H1 (cell line): ENCODE results near the gene CXCL11. TPM values are rescaled to one million over a fixed set of nuclear protein-coding genes. Genes with fewer than 3 reads are reported as not detected.

Source experiments
- CTCF ChIA-PET: fragments of 300-600 bp; sonication (Branson Sonifier 250); formaldehyde crosslinking; loops from one replicate; lab custom pipeline; 2021; ENCODE audit not compliant: partially characterized antibody; lab: Charles Lee
- POLR2A ChIA-PET: fragments of 300-600 bp; sonication (Branson Sonifier 250); formaldehyde crosslinking; loops from one replicate; lab custom pipeline; 2021; ENCODE audit warnings: inconsistent platforms; ENCODE audit not compliant: partially characterized antibody; lab: Charles Lee
- DNase-seq, 2 experiments: peaks; one replicate each; pipeline versions ENCODE4 v3.0.0 to v3.0.0-alpha.2; 2010 to 2022; ENCODE audit warnings: low spot score in 2 of 2, low read depth in 1 of 2, mixed read lengths in 1 of 2
- FAIRE-seq: peaks from 2 replicates; lab custom pipeline; 2011; peaks lifted over from hg19 to GRCh38; lab: Jason Lieb, UNC
- H2AFZ ChIP-seq: 2 replicates; pipeline ENCODE4 v1.8.1; 2012; ENCODE audit warnings: low read length, inconsistent platforms
- H2AK5ac ChIP-seq: 2 replicates; pipeline ENCODE4 v1.6.1; 2013; ENCODE audit warnings: low read depth, low read length
- H2BK120ac ChIP-seq: replicated peaks from 2 replicates; pipeline ENCODE3; 2013; ENCODE audit warnings: low read depth, low read length, inconsistent platforms
- H2BK12ac ChIP-seq: 2 replicates; pipeline ENCODE4 v1.6.1; 2013; ENCODE audit warnings: low read depth, low read length
- H2BK15ac ChIP-seq: 2 replicates; pipeline ENCODE4 v1.6.1; 2013; ENCODE audit warnings: low read length
- H2BK20ac ChIP-seq: 2 replicates; pipeline ENCODE4 v1.6.1; 2013; ENCODE audit warnings: low read length
- H2BK5ac ChIP-seq: 2 replicates; pipeline ENCODE4 v1.6.1; 2013; ENCODE audit warnings: low read depth, low read length
- H3K14ac ChIP-seq: 2 replicates; pipeline ENCODE4 v1.6.1; 2013; ENCODE audit warnings: inconsistent platforms; ENCODE audit not compliant: insufficient read length
- H3K18ac ChIP-seq: 2 replicates; pipeline ENCODE4 v1.6.1; 2013; ENCODE audit warnings: low read length; ENCODE audit errors: extremely low read depth
- H3K23ac ChIP-seq: 2 replicates; pipeline ENCODE4 v1.6.1; 2013; ENCODE audit warnings: inconsistent platforms; ENCODE audit not compliant: insufficient read length
- H3K23me2 ChIP-seq: 2 replicates; pipeline ENCODE4 v1.6.1; 2013; ENCODE audit warnings: low read depth, low read length
- H3K27ac ChIP-seq: 2 replicates; pipeline ENCODE4 v1.6.1; 2011; ENCODE audit warnings: low read depth, low read length, inconsistent platforms
- H3K27me3 ChIP-seq, 4 experiments: replicated peaks in 1 of 4; 1 replicate in 1 of 4; 2 replicates in 3 of 4; pipeline versions ENCODE4 v1.6.1 to v1.8.1; 2011 to 2013; ENCODE audit warnings: low read length in 3 of 4, mild to moderate bottlenecking in 3 of 4, inconsistent platforms in 2 of 4, mixed read lengths in 2 of 4, moderate library complexity in 1 of 4; ENCODE audit not compliant: control insufficient read depth in 3 of 4, insufficient read depth in 3 of 4; ENCODE audit errors: extremely low read depth in 1 of 4
- H3K36me3 ChIP-seq, 4 experiments: 2 replicates each; pipeline versions ENCODE4 v1.6.1 to v1.8.1; 2011 to 2013; ENCODE audit warnings: mild to moderate bottlenecking in 4 of 4, low read length in 3 of 4, moderate library complexity in 2 of 4, control low read depth in 1 of 4, inconsistent platforms in 1 of 4; ENCODE audit not compliant: insufficient read depth in 4 of 4, control insufficient read depth in 2 of 4
- H3K4ac ChIP-seq: replicated peaks from 2 replicates; pipeline ENCODE3; 2013; ENCODE audit warnings: low read length, low read depth, mixed read lengths, inconsistent platforms; ENCODE audit not compliant: insufficient read length
- H3K4me1 ChIP-seq, 4 experiments: replicated peaks in 1 of 4; 1 replicate in 1 of 4; 2 replicates in 3 of 4; pipeline versions ENCODE4 v1.6.1 to v1.8.1; 2011 to 2013; ENCODE audit warnings: low read length in 3 of 4, inconsistent platforms in 2 of 4, mixed read lengths in 1 of 4; ENCODE audit not compliant: insufficient read depth in 4 of 4, control insufficient read depth in 3 of 4
- H3K4me2 ChIP-seq, 2 experiments: 2 replicates each; pipeline versions ENCODE4 v1.6.1 to v1.8.1; 2011 to 2013; ENCODE audit warnings: low read depth in 2 of 2, low read length in 2 of 2, control low read depth in 1 of 2, inconsistent platforms in 1 of 2, mild to moderate bottlenecking in 1 of 2; ENCODE audit not compliant: insufficient read depth in 1 of 2
- H3K4me3 ChIP-seq, 4 experiments: fragments of 200-600, 300-600 bp in 1 of 4; sonication (generic), shearing (Covaris generic), sonication (Bioruptor Twin) in 1 of 4; 2 replicates each; pipeline versions ENCODE4 v1.5.1 to v1.8.1; 2011 to 2016; ENCODE audit warnings: low read length in 4 of 4, low read depth in 3 of 4, control low read depth in 2 of 4, inconsistent platforms in 2 of 4, mild to moderate bottlenecking in 2 of 4, mixed read lengths in 1 of 4, moderate library complexity in 1 of 4; ENCODE audit not compliant: insufficient read depth in 2 of 4; ENCODE audit errors: extremely low read depth in 1 of 4
- H3K56ac ChIP-seq: replicated peaks from 2 replicates; pipeline ENCODE3; 2013; ENCODE audit warnings: low read depth, mild to moderate bottlenecking, mixed read lengths, low read length, inconsistent platforms; ENCODE audit not compliant: insufficient read length
- H3K79me1 ChIP-seq: 2 replicates; pipeline ENCODE4 v1.6.1; 2013; ENCODE audit warnings: low read depth, low read length, control low read depth
- H3K79me2 ChIP-seq, 2 experiments: 2 replicates each; pipeline versions ENCODE4 v1.6.1 to v1.8.1; 2012 to 2013; ENCODE audit warnings: low read length in 2 of 2, mild to moderate bottlenecking in 2 of 2, inconsistent platforms in 1 of 2; ENCODE audit not compliant: insufficient read depth in 2 of 2, control insufficient read depth in 1 of 2
- H3K9ac ChIP-seq, 4 experiments: replicated peaks in 1 of 4; 1 replicate in 1 of 4; 2 replicates in 3 of 4; pipeline versions ENCODE4 v1.6.1 to v1.8.1; 2011 to 2013; ENCODE audit warnings: low read depth in 3 of 4, low read length in 3 of 4, control low read depth in 2 of 4, mild to moderate bottlenecking in 2 of 4, moderate library complexity in 2 of 4, inconsistent platforms in 1 of 4; ENCODE audit errors: extremely low read depth in 1 of 4
- H3K9me3 ChIP-seq, 2 experiments: 2 replicates each; pipeline versions ENCODE4 v1.6.1 to v1.8.1; 2012 to 2013; ENCODE audit warnings: mild to moderate bottlenecking in 2 of 2, moderate library complexity in 2 of 2, control low read depth in 1 of 2, inconsistent platforms in 1 of 2, low read depth in 1 of 2, low read length in 1 of 2, mixed read lengths in 1 of 2; ENCODE audit not compliant: insufficient read depth in 2 of 2
- H4K20me1 ChIP-seq, 2 experiments: replicated peaks in 1 of 2; 2 replicates each; pipeline versions ENCODE3 to v1.8.1; 2011 to 2013; ENCODE audit warnings: inconsistent platforms in 2 of 2, low read length in 2 of 2, mild to moderate bottlenecking in 1 of 2; ENCODE audit not compliant: insufficient read depth in 2 of 2, control insufficient read depth in 1 of 2
- H4K5ac ChIP-seq: 2 replicates; pipeline ENCODE4 v1.6.1; 2013; ENCODE audit warnings: low read length, low read depth, mixed read lengths, inconsistent platforms; ENCODE audit not compliant: insufficient read length
- H4K8ac ChIP-seq: 2 replicates; pipeline ENCODE4 v1.8.0; 2013; ENCODE audit warnings: mild to moderate bottlenecking, moderate library complexity, low read length, inconsistent platforms; ENCODE audit not compliant: insufficient read depth; ENCODE audit errors: extremely low read depth
- H4K91ac ChIP-seq: replicated peaks from 2 replicates; pipeline ENCODE3; 2013; ENCODE audit warnings: low read length, mixed read lengths, inconsistent platforms; ENCODE audit not compliant: insufficient read length
- E2F6 ChIP-seq: IDR thresholded peaks from 2 replicates; pipeline ENCODE4 v1.6.1; 2012; ENCODE audit warnings: inconsistent platforms
- JUN ChIP-seq: IDR thresholded peaks from 2 replicates; pipeline ENCODE4 v1.6.1; 2011; ENCODE audit warnings: low read depth, mild to moderate bottlenecking, improper control_type of control experiment, low read length
- MAX ChIP-seq: IDR thresholded peaks from 2 replicates; pipeline ENCODE4 v1.6.1; 2012; ENCODE audit warnings: inconsistent platforms
- WGBS, 2 experiments: shearing (Covaris generic) in 1 of 2; methylation state at CpG; one replicate each; pipeline versions ENCODE4 v1.1.6 to v1.1.7; 2013 to 2015; ENCODE audit warnings: low lambda C conversion rate in 2 of 2, mixed read lengths in 2 of 2, inconsistent platforms in 1 of 2, low coverage in 1 of 2, missing lambda C conversion rate in 1 of 2; ENCODE audit not compliant: insufficient replicate concordance in 2 of 2, insufficient coverage in 1 of 2, insufficient read length in 1 of 2; ENCODE audit errors: extremely low coverage in 1 of 2, missing lambda C conversion rate in 1 of 2; 5-methylcytosine and 5-hydroxymethylcytosine counted together
- polyA plus RNA-seq, 7 experiments: library from polyadenylated mRNA; depleted of rRNA in 3 of 7; stranded (reverse) in 5 of 7; unstranded in 2 of 7; fragments of >200 nt in 5 of 7; fragments of 200-250 nt in 2 of 7; gene quantifications; 1 replicate in 5 of 7; 2 replicates in 1 of 7; 4 replicates in 1 of 7; pipeline versions ENCODE4 v1.2.1 to v1.2.3, GENCODE V29; 2011 to 2013; ENCODE audit warnings: missing spikeins in 2 of 7, mixed read lengths in 2 of 7
- total RNA-seq: library from RNA; stranded (reverse); fragmentation: NEBNext Ultra II Directional; extraction: Animal tissue kit (Norgen Biotek cat#: 25700); gene quantifications from 2 replicates; pipeline ENCODE4 v1.2.1, GENCODE V29; 2021

CXCL11 gene
- total and polyA plus RNA-seq, 2 of the 8 experiments (the other 6 are each of a cell fraction or from before 2014, with no cell fraction given): 0.18 TPM; not detected in 1

GRCh38 chr4:76011018-76011670 is 24.7 kb downstream of the CXCL11 start:
- peak overlapping the region; percentile 62; the same call in 1 of the 2 replicates for H2BK20ac ChIP-seq
- peak overlapping the region; percentile 15; the same call in 1 of the 2 replicates for H3K18ac ChIP-seq
- no peak overlapping the region for H4K91ac ChIP-seq
- no peak overlapping the region; the same call in 1 of the 2 replicates for H2BK12ac ChIP-seq
- H4K20me1 ChIP-seq: no peaks in the 10 kb centered on the region
- peaks cover 0 to 5% (median 2%) of the 10 kb centered on the region in 4 experiments; a peak in 5 of 7 replicates for H3K4me1 ChIP-seq
- WGBS, 2 experiments: 93% methylated on average over 31 of the region's 31 CpGs; no CpG with 5 or more reads in 1 of the 2 experiments
- peak overlapping the region; percentile 53; the same call in 1 of the 2 replicates for H2BK15ac ChIP-seq
- FAIRE-seq: no peak
- peak; percentile 16; the same call in 1 of the 2 replicates for TF ChIP-seq E2F6
- no peak; the same call in 1 of the 2 replicates for TF ChIP-seq MAX
- TF ChIP-seq JUN: no peak
- no peaks in the 10 kb centered on the region for H3K36me3 ChIP-seq
- H3K4me2 ChIP-seq: no peak overlapping the region
- no peak overlapping the region for H3K23ac ChIP-seq
- H3K27me3 ChIP-seq: no peaks in the 10 kb centered on the region; a peak in 1 of 7 replicates
- no peaks in the 10 kb centered on the region for H3K79me1 ChIP-seq
- peak overlapping the region; percentile 56; the same call in 1 of the 2 replicates for H2AK5ac ChIP-seq
- no peak overlapping the region for H4K5ac ChIP-seq
- H3K4me3 ChIP-seq: no peak overlapping the region
- H2BK5ac ChIP-seq: peak overlapping the region; percentile 36; the same call in 1 of the 2 replicates
- no peak overlapping the region for H3K56ac ChIP-seq
- no peak overlapping the region for H3K9ac ChIP-seq
- POLR2A ChIA-PET: no interaction called here
- H3K23me2 ChIP-seq: no peaks in the 10 kb centered on the region; the same call in 1 of the 2 replicates
- H2BK120ac ChIP-seq: no peak overlapping the region
- peak in 1 of 2 experiments; percentile 47 for DNase-seq
- H2AFZ ChIP-seq: peak overlapping the region; percentile 90; the same call in 1 of the 2 replicates
- H3K9me3 ChIP-seq: no peaks in the 10 kb centered on the region
- H3K79me2 ChIP-seq: no peaks in the 10 kb centered on the region
- CTCF ChIA-PET: no interaction called here
- no peak overlapping the region for H3K14ac ChIP-seq
- no peak overlapping the region for H3K27ac ChIP-seq
- peak overlapping the region; percentile 9; the same call in 1 of the 2 replicates for H4K8ac ChIP-seq
- H3K4ac ChIP-seq: no peak overlapping the region
